PC-9 (cell line): Measurements from ENCODE around the gene NRG3. TPM values are rescaled to one million over a fixed set of nuclear protein-coding genes. Genes with fewer than 3 reads are reported as not detected.

Experiments
- BruUV-seq: library from RNA; stranded (reverse); fragments of 400-500 nt; replicated peaks from 2 replicates; lab custom pipeline; 2021; lab: Mats Ljungman, UMichigan
- CTCF ChIA-PET: fragments of 300-600 bp; sonication (Branson Sonifier 250); formaldehyde crosslinking; loops from one replicate; lab custom pipeline; 2022; ENCODE audit warnings: antibody characterized with exemption; lab: Charles Lee
- POLR2A ChIA-PET: fragments of 300-600 bp; sonication (Branson Sonifier 250); formaldehyde crosslinking; loops from one replicate; lab custom pipeline; 2022; ENCODE audit warnings: antibody characterized with exemption; ENCODE audit not compliant: unreplicated experiment; lab: Charles Lee
- DNase-seq, 2 experiments: peaks; one replicate each; pipeline versions ENCODE4 v3.0.0 to v3.0.0-alpha.2; 2015 to 2022; ENCODE audit warnings: mixed read lengths in 1 of 2
- H2AFZ ChIP-seq: fragments of 200-600 bp; sonication (generic); 2 replicates; pipeline ENCODE4 v1.8.1; 2017; ENCODE audit warnings: antibody characterized with exemption
- H3F3A ChIP-seq: fragments of 200-600 bp; sonication (generic); 2 replicates; pipeline ENCODE4 v1.8.1; 2017; ENCODE audit warnings: antibody characterized with exemption, mild to moderate bottlenecking, low read depth; ENCODE audit not compliant: insufficient read depth
- H3K27ac ChIP-seq: fragments of 200-600 bp; sonication (generic); 2 replicates; pipeline ENCODE4 v1.6.1; 2016; ENCODE audit warnings: mixed run types
- H3K27me3 ChIP-seq: fragments of 200-600 bp; sonication (generic); 2 replicates; pipeline ENCODE4 v1.6.1; 2016; ENCODE audit warnings: low read depth, mixed run types; ENCODE audit not compliant: insufficient read depth
- H3K36me3 ChIP-seq: fragments of 200-600 bp; sonication (generic); 2 replicates; pipeline ENCODE4 v1.6.1; 2016; ENCODE audit warnings: low read depth, mixed run types
- H3K4me1 ChIP-seq: fragments of 200-600 bp; sonication (generic); replicated peaks from 2 replicates; pipeline ENCODE4 v1.6.1; 2016; ENCODE audit warnings: mixed run types; ENCODE audit not compliant: insufficient read depth
- H3K4me2 ChIP-seq: fragments of 200-600 bp; sonication (generic); 2 replicates; pipeline ENCODE4 v1.6.1; 2017; ENCODE audit warnings: mixed run types
- H3K4me3 ChIP-seq: fragments of 200-600 bp; sonication (generic); 2 replicates; pipeline ENCODE4 v1.6.1; 2016; ENCODE audit warnings: mixed run types
- H3K79me2 ChIP-seq: fragments of 200-600 bp; sonication (generic); 2 replicates; pipeline ENCODE4 v1.6.1; 2017; ENCODE audit warnings: low read depth, mixed run types
- H3K9me2 ChIP-seq: fragments of 200-600 bp; sonication (generic); 2 replicates; pipeline ENCODE4 v1.8.1; 2017; ENCODE audit warnings: mild to moderate bottlenecking; ENCODE audit not compliant: insufficient read depth
- H3K9me3 ChIP-seq: fragments of 200-600 bp; sonication (generic); 2 replicates; pipeline ENCODE4 v1.8.1; 2016; ENCODE audit warnings: low read depth; ENCODE audit not compliant: insufficient read depth
- H4K20me1 ChIP-seq: fragments of 200-600 bp; sonication (generic); 2 replicates; pipeline ENCODE4 v1.8.1; 2017; ENCODE audit not compliant: insufficient read depth
- CTCF ChIP-seq: fragments of 200-600 bp; sonication (generic); conservative IDR thresholded peaks from 2 replicates; pipeline ENCODE4 v1.6.1; 2017; ENCODE audit warnings: mixed run types, antibody characterized with exemption, mild to moderate bottlenecking, moderate library complexity
- EZH2 ChIP-seq: fragments of 200-600 bp; sonication (generic); IDR thresholded peaks from 2 replicates; pipeline ENCODE4 v1.8.0; 2017; ENCODE audit warnings: antibody characterized with exemption, low read depth
- intact Hi-C: fragments of 100-400 bp; cut with micrococcal nuclease; formaldehyde crosslinking; loops from one replicate; pipeline ENCODE4 v1.10.0; 2022; ENCODE audit not compliant: unreplicated experiment
- total RNA-seq: library from RNA; stranded (reverse); gene quantifications from 2 replicates; pipeline ENCODE4 v1.2.3, GENCODE V29; 2021

NRG3 gene
- total RNA-seq, 1 experiment from 2014 or later, result not detected

- Histone ChIP-seq H3K4me3 (no peak overlapping the region), H2AFZ (no peak overlapping the region), H4K20me1 (no peaks in the 10 kb centered on the region), H3F3A (no peaks in the 10 kb centered on the region), H3K9me3 (no peaks in the 10 kb centered on the region), H3K27me3 (no peaks in the 10 kb centered on the region), H3K9me2 (no peaks in the 10 kb centered on the region), H3K27ac (no peak overlapping the region), H3K79me2 (no peaks in the 10 kb centered on the region), H3K4me2 (no peak overlapping the region), H3K36me3 (no peaks in the 10 kb centered on the region), H3K4me1 (no peaks in the 10 kb centered on the region)
- POLR2A ChIA-PET, result no interaction called here
- TF ChIP-seq CTCF (no peak), EZH2 (no peak)
- CTCF ChIA-PET, result no interaction called here
- intact Hi-C loops, result no loop called here
- no TSS peak for BruUV-seq
- no peak for DNase-seq
Observed at GRCh38 chr10:82922046-82922445, 1047.1 kb downstream of the NRG3 start.

- DNase-seq, result no peak
- TF ChIP-seq EZH2 (no peak), CTCF (no peak)
- H3K4me3 ChIP-seq, result no peak overlapping the region
- no peak overlapping the region for H3K4me2 ChIP-seq
- H3K9me2 ChIP-seq, result no peaks in the 10 kb centered on the region
- H3F3A ChIP-seq, result no peaks in the 10 kb centered on the region
- H3K36me3 ChIP-seq, result no peaks in the 10 kb centered on the region
- no peaks in the 10 kb centered on the region for H3K79me2 ChIP-seq
- no peaks in the 10 kb centered on the region for H4K20me1 ChIP-seq
- no TSS peak for BruUV-seq
- H2AFZ ChIP-seq, result no peak overlapping the region
- H3K27me3 ChIP-seq, result no peaks in the 10 kb centered on the region
- no peaks in the 10 kb centered on the region for H3K4me1 ChIP-seq
- no peak overlapping the region for H3K27ac ChIP-seq
- H3K9me3 ChIP-seq, result no peaks in the 10 kb centered on the region
- POLR2A ChIA-PET, result no interaction called here
- intact Hi-C loops, result no loop called here
- CTCF ChIA-PET, result interaction anchor here (0.5 kb wide), 1 partner anchor 28 kb away, joined by 10 read pairs; no protein-coding TSS in a partner anchor
Observed at GRCh38 chr10:82922755-82923154, 1047.8 kb downstream of the NRG3 start.

GRCh38 chr10:82924711-82925110 is 1049.7 kb downstream of the NRG3 start:
- Histone ChIP-seq H3K4me3 (no peak overlapping the region), H4K20me1 (no peaks in the 10 kb centered on the region), H3K36me3 (no peaks in the 10 kb centered on the region), H3F3A (no peaks in the 10 kb centered on the region), H3K27me3 (no peaks in the 10 kb centered on the region), H3K4me1 (no peaks in the 10 kb centered on the region), H3K9me2 (no peaks in the 10 kb centered on the region), H3K79me2 (no peaks in the 10 kb centered on the region), H3K9me3 (no peaks in the 10 kb centered on the region), H3K4me2 (no peak overlapping the region), H2AFZ (no peak overlapping the region), H3K27ac (no peak overlapping the region)
- CTCF ChIA-PET, result no interaction called here
- no peak for DNase-seq
- POLR2A ChIA-PET, result no interaction called here
- no TSS peak for BruUV-seq
- TF ChIP-seq EZH2 (no peak), CTCF (no peak)
- intact Hi-C loops, result no loop called here
